Left ventricle myocardium inferior (tissue), 1 donor: ENCODE data around the gene PRR36. TPM values are rescaled to one million over a fixed set of nuclear protein-coding genes. Genes with fewer than 3 reads are reported as not detected.

Source experiments
- DNase-seq: peaks from one replicate; pipeline ENCODE4 v3.0.0-alpha.2; 2020
- H3K27ac ChIP-seq: fragments of 200-600 bp; replicated peaks from 2 replicates; pipeline ENCODE4 v1.8.0; 2021
- H3K27me3 ChIP-seq: fragments of 200-600 bp; 2 replicates; pipeline ENCODE4 v1.8.0; 2021; ENCODE audit warnings: low read depth
- H3K36me3 ChIP-seq: fragments of 200-600 bp; 2 replicates; pipeline ENCODE4 v1.8.0; 2021
- H3K4me1 ChIP-seq: fragments of 200-600 bp; 2 replicates; pipeline ENCODE4 v1.8.0; 2021
- H3K4me3 ChIP-seq: fragments of 200-600 bp; 2 replicates; pipeline ENCODE4 v1.8.0; 2021; ENCODE audit warnings: mild to moderate bottlenecking, moderate library complexity
- H3K9me3 ChIP-seq: fragments of 200-600 bp; replicated peaks from 2 replicates; pipeline ENCODE4 v1.8.0; 2021
- CTCF ChIP-seq: fragments of 200-600 bp; IDR thresholded peaks from 2 replicates; pipeline ENCODE4 v1.8.0; 2021; ENCODE audit warnings: antibody characterized with exemption, mild to moderate bottlenecking, borderline replicate concordance
- intact Hi-C: fragments of 100-400 bp; cut with micrococcal nuclease; formaldehyde crosslinking; loops from one replicate; pipeline ENCODE4 v1.11.0; 2022
- total RNA-seq: library from RNA; stranded (reverse); fragmentation: NEBNext Ultra II Directional; extraction: Animal tissue kit (Norgen Biotek cat#: 25700); gene quantifications from one replicate; pipeline ENCODE4 v1.2.1, GENCODE V29; 2021
- donor health status: DM: no; HTN: yes; CAD: no; lungs with severe emphysema.

The PRR36 gene
- total RNA-seq, 1 donor from 2014 or later = not detected

GRCh38 chr19:7881910-7882309, 7.7 kb upstream of the PRR36 start:
- intact Hi-C loops = no loop called here
- Histone ChIP-seq H3K36me3 (no peaks in the 10 kb centered on the region), H3K4me1 (no peaks in the 10 kb centered on the region), H3K27ac (no peak overlapping the region), H3K27me3 (peaks cover 8% of the 10 kb centered on the region), H3K4me3 (no peak overlapping the region), H3K9me3 (peaks cover 3% of the 10 kb centered on the region)
- TF ChIP-seq CTCF = no peak
- DNase-seq = no peak

GRCh38 chr19:7879836-7880235, 5.6 kb upstream of the PRR36 start:
- peaks cover 3% of the 10 kb centered on the region for H3K9me3 ChIP-seq
- no peaks in the 10 kb centered on the region for H3K4me1 ChIP-seq
- H3K36me3 ChIP-seq = no peaks in the 10 kb centered on the region
- peaks cover 22% of the 10 kb centered on the region for H3K27me3 ChIP-seq
- TF ChIP-seq CTCF = no peak
- no peak overlapping the region for H3K27ac ChIP-seq
- intact Hi-C loops = no loop called here
- no peak overlapping the region for H3K4me3 ChIP-seq
- no peak for DNase-seq

- TF ChIP-seq CTCF = no peak
- peaks cover 3% of the 10 kb centered on the region for H3K9me3 ChIP-seq
- DNase-seq = no peak
- H3K36me3 ChIP-seq = no peaks in the 10 kb centered on the region
- H3K27ac ChIP-seq = no peak overlapping the region
- intact Hi-C loops = no loop called here
- no peak overlapping the region for H3K4me3 ChIP-seq
- peaks cover 28% of the 10 kb centered on the region for H3K27me3 ChIP-seq
- peaks cover 5% of the 10 kb centered on the region for H3K4me1 ChIP-seq
These were observed 5.1 kb upstream of the PRR36 start for GRCh38 chr19:7879111-7879807.

- Histone ChIP-seq H3K27me3 (peaks cover 47% of the 10 kb centered on the region), H3K4me1 (peaks cover 16% of the 10 kb centered on the region), H3K4me3 (no peak overlapping the region), H3K9me3 (peaks cover 3% of the 10 kb centered on the region), H3K36me3 (no peaks in the 10 kb centered on the region), H3K27ac (no peak overlapping the region)
- DNase-seq = no peak
- intact Hi-C loops = no loop called here
- no peak for TF ChIP-seq CTCF
These were observed 3.2 kb upstream of the PRR36 start for GRCh38 chr19:7877249-7877836.

GRCh38 chr19:7874897-7875273, 695 bp upstream of the PRR36 start:
- no peak for DNase-seq
- H3K4me1 ChIP-seq = peaks cover 30% of the 10 kb centered on the region
- no peak overlapping the region for H3K27ac ChIP-seq
- H3K4me3 ChIP-seq = peak overlapping the region; percentile 59
- intact Hi-C loops = no loop called here
- H3K27me3 ChIP-seq = peaks cover 51% of the 10 kb centered on the region
- H3K9me3 ChIP-seq = no peaks in the 10 kb centered on the region
- no peak for TF ChIP-seq CTCF
- H3K36me3 ChIP-seq = no peaks in the 10 kb centered on the region
